Large intestine (tissue), 12 donors: ENCODE data around the gene NAT8L. TPM values are rescaled to one million over a fixed set of nuclear protein-coding genes. Genes with fewer than 3 reads are reported as not detected.
"Not testable (repeated sequence)": the region's sequence is repeated elsewhere in the genome, so short reads cannot be mapped to it uniquely, and the experiment has no call there.

Experiments
- DNase-seq, 2 donors: peaks; one replicate each; pipeline versions ENCODE4 v3.0.0 to v3.0.0-alpha.2; 2013
- H3K27ac ChIP-seq: one replicate; pipeline ENCODE4 v1.5.1; 2013; ENCODE audit warnings: low read length
- H3K27me3 ChIP-seq: 2 replicates; pipeline ENCODE4 v1.6.1; 2013; ENCODE audit warnings: low read length; ENCODE audit not compliant: control insufficient read depth, insufficient read depth
- H3K36me3 ChIP-seq: 2 replicates; pipeline ENCODE4 v1.6.1; 2013; ENCODE audit warnings: low read length; ENCODE audit not compliant: control insufficient read depth, insufficient read depth
- H3K4me1 ChIP-seq: one replicate; pipeline ENCODE4 v1.6.1; 2013; ENCODE audit warnings: low read length; ENCODE audit not compliant: control insufficient read depth, insufficient read depth
- H3K4me3 ChIP-seq: one replicate; pipeline ENCODE4 v1.5.1; 2013; ENCODE audit warnings: low read length
- H3K9me3 ChIP-seq: one replicate; pipeline ENCODE4 v1.6.1; 2013; ENCODE audit warnings: mild to moderate bottlenecking, low read depth, low read length, moderate library complexity; ENCODE audit not compliant: control insufficient read depth
- WGBS: methylation state at CpG from one replicate; pipeline ENCODE4 v1.1.5; 2013; ENCODE audit warnings: low lambda C conversion rate; ENCODE audit not compliant: insufficient coverage; 5-methylcytosine and 5-hydroxymethylcytosine counted together
- long read RNA-seq, 11 donors: transcript quantifications; one replicate each; lab custom pipeline, GENCODE V29; 2026
- polyA plus RNA-seq: library from polyadenylated mRNA; unstranded; fragments of 120-200 nt; gene quantifications from one replicate; pipeline ENCODE4 v1.2.1, GENCODE V29; 2013

NAT8L gene, protein sequence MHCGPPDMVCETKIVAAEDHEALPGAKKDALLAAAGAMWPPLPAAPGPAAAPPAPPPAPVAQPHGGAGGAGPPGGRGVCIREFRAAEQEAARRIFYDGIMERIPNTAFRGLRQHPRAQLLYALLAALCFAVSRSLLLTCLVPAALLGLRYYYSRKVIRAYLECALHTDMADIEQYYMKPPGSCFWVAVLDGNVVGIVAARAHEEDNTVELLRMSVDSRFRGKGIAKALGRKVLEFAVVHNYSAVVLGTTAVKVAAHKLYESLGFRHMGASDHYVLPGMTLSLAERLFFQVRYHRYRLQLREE
- polyA plus RNA-seq = 1.2 TPM
- long read RNA-seq, donor 1 = 0 reads
- long read RNA-seq, donor 2, full-length matches to known transcripts = 1 of 1 reads
- long read RNA-seq, donor 2, partial matches to known transcripts = 0 of 1 reads
- long read RNA-seq, donor 2, other reads (novel, unspliced or antisense) = 0 of 1 reads
- long read RNA-seq, donor 3 = 0 reads
- long read RNA-seq, donor 4 = 0 reads
- long read RNA-seq, donor 5 = 0 reads
- long read RNA-seq, donor 6 = 0 reads
- long read RNA-seq, donor 7 = 0 reads
- long read RNA-seq, donor 8 = 0 reads
- long read RNA-seq, donor 9, full-length matches to known transcripts = 1 of 1 reads
- long read RNA-seq, donor 9, partial matches to known transcripts = 0 of 1 reads
- long read RNA-seq, donor 9, other reads (novel, unspliced or antisense) = 0 of 1 reads
- long read RNA-seq, donor 10 = 0 reads
- long read RNA-seq, donor 11 = 0 reads

DNA sequence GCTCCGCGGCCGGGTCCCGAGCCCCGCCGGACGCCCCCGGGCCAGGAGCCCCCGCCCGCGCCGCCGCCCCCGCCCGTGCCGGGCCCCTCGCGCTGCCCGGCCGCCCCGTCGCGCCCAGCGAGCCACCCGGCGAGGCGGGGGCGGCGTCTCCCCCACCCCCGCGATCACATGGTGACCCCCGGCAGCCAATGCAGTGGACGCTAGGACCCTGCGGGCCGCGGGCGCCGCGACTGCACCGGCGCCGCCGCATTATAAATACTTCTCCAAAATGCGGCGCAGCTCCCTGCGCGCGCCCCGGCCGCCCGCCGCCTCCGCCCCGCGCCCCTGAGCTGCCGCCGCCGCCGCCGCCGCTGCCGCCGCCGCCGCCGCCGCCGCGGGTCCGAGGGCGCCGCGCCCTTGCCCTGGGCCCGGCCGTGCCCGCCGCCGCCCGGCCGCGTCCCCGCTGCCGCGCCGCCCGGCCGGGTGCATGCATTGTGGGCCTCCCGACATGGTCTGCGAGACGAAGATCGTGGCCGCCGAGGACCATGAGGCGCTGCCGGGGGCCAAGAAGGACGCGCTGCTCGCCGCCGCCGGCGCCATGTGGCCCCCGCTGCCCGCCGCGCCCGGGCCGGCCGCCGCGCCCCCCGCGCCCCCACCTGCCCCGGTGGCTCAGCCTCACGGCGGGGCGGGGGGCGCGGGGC is at the start of gene NAT8L:
NAT8L (plus strand) TSS at position 282 of the 680 bp plus-strand sequence; CDS start at position 467, 185 bp downstream.
- DNase-seq = no peak
- H3K27me3 ChIP-seq = peaks cover 41% of the 10 kb centered on the region
- H3K9me3 ChIP-seq = no peaks in the 10 kb centered on the region
- peaks cover 3% of the 10 kb centered on the region for H3K4me1 ChIP-seq
- H3K36me3 ChIP-seq = no peaks in the 10 kb centered on the region
- peak within 1 kb of the TSS; percentile 32 for H3K4me3 ChIP-seq
- no peak within 1 kb of the TSS for H3K27ac ChIP-seq
- WGBS = no CpG with 5 or more reads among the region's 119 CpGs

DNA sequence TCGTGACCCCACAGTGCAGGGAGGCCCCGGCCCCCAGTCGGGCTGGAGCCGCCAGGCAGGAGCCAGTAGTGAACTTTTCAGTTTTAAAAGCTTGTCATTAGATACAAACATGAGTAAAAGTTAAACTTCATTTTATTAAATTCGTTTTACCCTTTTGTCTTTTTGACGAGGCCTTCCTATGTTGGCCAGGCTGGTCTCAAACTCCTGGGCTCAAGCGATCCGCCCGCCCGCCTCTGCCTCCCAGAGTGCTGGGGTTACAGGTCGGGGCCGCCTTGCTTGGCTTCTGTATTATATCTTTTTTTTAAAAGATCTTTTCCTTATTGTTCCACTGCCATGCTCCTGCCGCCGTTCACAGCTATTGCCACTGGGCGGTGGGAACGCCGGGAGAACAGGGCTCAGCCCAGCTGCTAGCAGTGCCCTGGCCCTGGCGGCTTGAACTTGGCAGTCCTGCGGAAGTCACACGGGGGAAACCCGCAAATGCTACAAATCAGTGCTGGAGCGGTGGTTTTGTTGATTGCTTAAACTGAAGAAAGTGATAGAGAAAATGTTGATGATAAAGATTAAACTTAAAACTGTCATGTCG is 49.4 kb upstream of the NAT8L start:
- H3K4me1 ChIP-seq = peaks cover 6% of the 10 kb centered on the region
- no peaks in the 10 kb centered on the region for H3K27me3 ChIP-seq
- no peaks in the 10 kb centered on the region for H3K9me3 ChIP-seq
- WGBS = 22% methylated on average over 4 of the region's 23 CpGs
- DNase-seq = peak; percentile 70 to 82
- H3K27ac ChIP-seq = peak overlapping the region; percentile 93
- H3K36me3 ChIP-seq = peaks cover 9% of the 10 kb centered on the region
- H3K4me3 ChIP-seq = peak overlapping the region; percentile 99

DNA sequence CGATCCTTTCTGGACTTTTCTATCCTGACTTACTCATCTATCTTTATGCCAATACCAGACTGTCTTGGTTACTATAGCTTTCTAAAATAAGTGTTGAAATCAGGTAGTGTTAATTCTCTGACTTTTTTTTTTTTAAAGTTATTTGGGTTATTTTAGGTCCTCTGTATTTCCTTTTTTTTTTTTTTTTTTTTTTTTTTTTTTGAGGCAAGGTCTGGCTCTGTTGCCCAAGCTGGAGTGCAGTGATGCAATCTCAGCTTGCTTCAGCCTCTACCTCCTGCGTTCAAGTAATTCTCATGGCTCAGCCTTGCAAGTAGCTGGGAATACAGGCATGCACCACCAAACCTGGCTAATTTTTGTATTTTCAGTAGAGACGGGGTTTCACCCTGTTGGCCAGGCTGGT is 47.5 kb upstream of the NAT8L start:
- Histone ChIP-seq H3K36me3 (peaks cover 3% of the 10 kb centered on the region), H3K27ac (no peak overlapping the region), H3K4me1 (peaks cover 6% of the 10 kb centered on the region), H3K9me3 (no peaks in the 10 kb centered on the region), H3K27me3 (no peaks in the 10 kb centered on the region), H3K4me3 (no peak overlapping the region)
- no peak for DNase-seq
- 100% methylated on average over 1 of the region's 3 CpGs for WGBS

DNA sequence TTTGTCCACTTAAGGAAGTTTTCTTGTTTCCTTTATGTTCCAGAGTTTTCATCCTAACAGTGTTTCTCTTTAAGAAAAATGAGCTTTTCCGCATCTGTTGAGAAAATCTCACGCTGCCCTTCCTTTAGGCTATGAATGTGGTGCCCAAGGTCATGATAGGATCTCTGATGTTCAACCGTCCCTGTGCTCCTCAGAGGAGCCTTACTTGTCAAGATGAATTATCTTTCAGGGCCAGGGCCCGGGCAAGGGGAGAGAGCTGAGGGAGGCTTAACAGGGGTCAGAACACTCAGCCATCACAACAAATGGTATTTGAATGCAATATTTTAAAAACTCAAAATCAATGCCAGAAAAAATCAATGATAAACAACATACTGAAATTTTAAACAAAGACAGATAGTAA is 44.1 kb upstream of the NAT8L start:
- WGBS = no CpG with 5 or more reads among the region's 4 CpGs
- no peak for DNase-seq
- Histone ChIP-seq H3K27me3 (no peaks in the 10 kb centered on the region), H3K36me3 (no peaks in the 10 kb centered on the region), H3K9me3 (no peaks in the 10 kb centered on the region), H3K4me1 (no peaks in the 10 kb centered on the region), H3K4me3 (no peak overlapping the region), H3K27ac (no peak overlapping the region)

DNA sequence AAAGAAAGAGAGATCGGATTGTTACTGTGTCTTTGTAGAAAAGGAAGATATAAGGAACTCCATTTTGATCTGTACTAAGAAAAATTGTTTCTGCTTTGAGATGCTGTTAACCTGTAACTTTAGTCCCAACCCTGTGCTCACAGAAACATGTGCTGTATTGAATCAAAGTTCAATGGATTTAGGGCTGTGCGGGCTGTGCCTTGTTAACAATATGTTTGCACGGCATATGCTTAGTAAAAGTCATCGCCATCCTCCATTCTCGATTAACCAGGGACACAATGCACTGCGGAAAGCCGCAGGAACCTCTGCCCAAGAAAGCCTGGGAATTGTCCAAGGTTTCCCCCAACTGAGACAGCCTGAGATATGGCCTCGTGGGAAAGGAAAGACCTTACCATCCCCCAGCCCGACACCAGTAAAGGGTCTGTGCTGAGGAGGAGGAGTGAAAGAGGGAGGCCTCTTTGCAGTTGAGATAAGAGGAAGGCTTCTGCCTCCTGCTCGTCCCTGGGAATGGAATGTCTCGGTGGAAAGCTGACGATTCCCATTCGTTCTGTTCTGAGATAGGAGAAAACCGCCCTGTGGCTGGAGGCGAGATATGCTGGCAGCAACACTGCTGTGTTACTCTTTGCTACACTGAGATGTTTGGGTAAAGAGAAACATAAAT is 37.6 kb upstream of the NAT8L start:
- DNase-seq = peak; percentile 50 to 86
- not testable (repeated sequence) for H3K4me3 ChIP-seq, H3K9me3 ChIP-seq, H3K27me3 ChIP-seq, H3K36me3 ChIP-seq
- 57% methylated on average over 1 of the region's 15 CpGs for WGBS
- peaks cover 13% of the 10 kb centered on the region for H3K4me1 ChIP-seq
- H3K27ac ChIP-seq = peak overlapping the region; percentile 79

DNA sequence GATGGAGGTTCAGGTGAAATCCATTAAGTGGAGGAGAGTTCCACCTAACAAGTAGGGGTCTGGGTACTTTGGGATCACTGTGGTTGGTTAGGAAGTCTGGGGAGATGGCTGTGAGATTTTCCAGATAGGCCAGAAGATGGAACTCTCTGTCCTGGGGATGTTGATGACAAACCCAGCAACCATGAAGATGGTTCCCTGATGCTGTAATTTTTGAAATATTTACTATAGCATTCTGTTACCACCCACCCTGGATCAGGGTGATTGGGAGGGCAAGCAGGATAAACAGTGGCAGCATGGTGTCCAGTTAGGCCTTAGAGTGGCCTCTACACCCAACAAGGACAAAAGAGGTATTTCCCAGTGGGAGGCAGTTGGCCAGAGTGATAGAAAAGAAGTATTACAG is 34.4 kb upstream of the NAT8L start:
- Histone ChIP-seq H3K27ac (no peak overlapping the region), H3K9me3 (peaks cover 6% of the 10 kb centered on the region), H3K36me3 (no peaks in the 10 kb centered on the region), H3K27me3 (no peaks in the 10 kb centered on the region), H3K4me3 (no peak overlapping the region), H3K4me1 (peaks cover 13% of the 10 kb centered on the region)
- no peak for DNase-seq

DNA sequence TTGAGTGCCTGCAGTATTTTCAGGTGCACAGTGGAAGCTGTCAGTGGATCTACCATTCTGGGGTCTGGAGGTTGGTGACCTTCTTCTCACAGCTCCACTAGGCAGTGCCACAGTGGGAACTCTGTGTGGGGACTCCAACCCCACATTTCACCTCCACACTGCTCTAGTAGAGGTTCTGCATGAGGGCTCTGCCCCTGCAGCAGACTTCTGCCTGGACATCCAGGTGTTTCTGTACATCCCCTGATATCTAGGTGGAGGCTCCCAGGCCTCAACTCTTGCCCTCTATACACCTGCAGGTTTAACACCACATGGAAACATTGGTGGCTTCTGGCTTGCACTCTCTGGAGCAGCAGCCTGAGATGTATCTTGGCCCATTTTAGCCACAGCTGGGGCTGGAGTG is 33.3 kb upstream of the NAT8L start:
- DNase-seq = no peak
- Histone ChIP-seq H3K4me3 (no peak overlapping the region), H3K27me3 (no peaks in the 10 kb centered on the region), H3K27ac (no peak overlapping the region), H3K36me3 (no peaks in the 10 kb centered on the region), H3K4me1 (peaks cover 12% of the 10 kb centered on the region), H3K9me3 (peaks cover 6% of the 10 kb centered on the region)

DNA sequence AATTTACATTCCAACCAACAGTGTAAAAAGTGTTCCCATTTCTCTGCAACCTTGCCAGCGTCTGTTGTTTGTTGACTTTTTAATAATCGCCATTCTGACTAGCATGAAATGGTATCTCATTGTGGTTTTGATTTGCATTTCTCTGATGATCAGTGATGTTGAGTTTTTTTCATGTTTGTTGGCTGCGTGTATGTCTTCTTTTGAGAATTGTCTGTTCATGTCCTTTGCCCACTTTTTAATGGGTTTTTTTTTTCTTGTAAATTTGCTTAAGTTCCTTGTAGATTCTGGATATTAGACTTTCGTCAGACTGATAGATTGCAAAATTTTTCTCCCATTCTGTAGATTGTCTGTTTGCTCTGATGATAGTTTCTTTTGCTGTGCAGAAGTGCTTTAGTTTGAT is 32.0 kb upstream of the NAT8L start:
- WGBS = 100% methylated on average over 2 of the region's 4 CpGs
- H3K9me3 ChIP-seq, H3K27me3 ChIP-seq, H3K36me3 ChIP-seq, H3K27ac ChIP-seq, H3K4me3 ChIP-seq, H3K4me1 ChIP-seq, DNase-seq: not testable (repeated sequence)

DNA sequence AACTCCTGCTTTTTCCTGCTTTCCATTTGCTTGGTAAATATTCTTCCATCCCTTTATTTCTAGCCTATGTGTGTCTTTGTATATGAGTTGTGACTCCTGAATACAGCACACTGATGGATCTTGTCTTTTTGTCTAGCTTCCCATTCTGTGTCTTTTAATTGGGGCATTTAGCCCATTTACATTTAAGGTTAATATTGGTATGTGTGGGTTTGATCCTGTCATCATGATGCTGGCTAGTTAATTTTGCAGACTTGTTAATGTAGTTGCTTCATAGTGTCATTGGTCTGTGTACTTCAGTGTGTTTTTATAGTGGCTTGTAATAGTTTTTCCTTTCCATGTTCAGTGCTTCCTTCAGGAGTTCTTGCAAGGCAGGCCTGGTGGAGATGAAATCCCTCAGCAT is 28.0 kb upstream of the NAT8L start:
- not testable (repeated sequence) for H3K4me1 ChIP-seq, H3K36me3 ChIP-seq, H3K9me3 ChIP-seq, H3K27me3 ChIP-seq, H3K27ac ChIP-seq, H3K4me3 ChIP-seq, DNase-seq

DNA sequence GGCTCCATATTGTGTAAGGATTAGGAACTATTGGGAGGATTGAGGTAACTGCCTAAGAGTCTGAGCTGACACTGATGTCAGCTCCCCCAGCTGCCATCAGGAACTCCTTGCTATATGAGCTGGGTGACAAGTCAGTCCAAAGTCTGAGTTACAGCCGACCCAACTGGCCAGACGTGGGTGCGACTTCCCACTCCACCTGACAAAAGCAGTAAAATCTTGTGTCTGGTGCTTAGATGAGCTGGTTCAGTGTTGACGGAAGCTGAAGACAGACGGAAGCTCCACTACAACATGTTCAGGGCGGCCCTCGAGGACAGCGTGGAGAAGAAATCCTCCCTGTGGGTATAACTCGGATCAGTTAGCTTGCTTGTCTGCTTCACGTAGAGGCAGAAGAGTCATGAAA is 22.8 kb upstream of the NAT8L start:
- peaks cover under 1% of the 10 kb centered on the region for H3K9me3 ChIP-seq
- peak overlapping the region; percentile 22 for H3K4me3 ChIP-seq
- no peaks in the 10 kb centered on the region for H3K36me3 ChIP-seq
- WGBS = no CpG with 5 or more reads among the region's 10 CpGs
- peak; percentile 92 to 97 for DNase-seq
- H3K4me1 ChIP-seq = peaks cover 14% of the 10 kb centered on the region
- H3K27ac ChIP-seq = peak overlapping the region; percentile 84
- peaks cover 15% of the 10 kb centered on the region for H3K27me3 ChIP-seq
